Measurements from ENCODE around the gene AGAP5. TPM values are rescaled to one million over a fixed set of nuclear protein-coding genes. Genes with fewer than 3 reads are reported as not detected.

Gene AGAP5
- total RNA-seq, 4 donors from 2014 or later, result 0.72 to 7.8 (median 4.2) TPM

DNA sequence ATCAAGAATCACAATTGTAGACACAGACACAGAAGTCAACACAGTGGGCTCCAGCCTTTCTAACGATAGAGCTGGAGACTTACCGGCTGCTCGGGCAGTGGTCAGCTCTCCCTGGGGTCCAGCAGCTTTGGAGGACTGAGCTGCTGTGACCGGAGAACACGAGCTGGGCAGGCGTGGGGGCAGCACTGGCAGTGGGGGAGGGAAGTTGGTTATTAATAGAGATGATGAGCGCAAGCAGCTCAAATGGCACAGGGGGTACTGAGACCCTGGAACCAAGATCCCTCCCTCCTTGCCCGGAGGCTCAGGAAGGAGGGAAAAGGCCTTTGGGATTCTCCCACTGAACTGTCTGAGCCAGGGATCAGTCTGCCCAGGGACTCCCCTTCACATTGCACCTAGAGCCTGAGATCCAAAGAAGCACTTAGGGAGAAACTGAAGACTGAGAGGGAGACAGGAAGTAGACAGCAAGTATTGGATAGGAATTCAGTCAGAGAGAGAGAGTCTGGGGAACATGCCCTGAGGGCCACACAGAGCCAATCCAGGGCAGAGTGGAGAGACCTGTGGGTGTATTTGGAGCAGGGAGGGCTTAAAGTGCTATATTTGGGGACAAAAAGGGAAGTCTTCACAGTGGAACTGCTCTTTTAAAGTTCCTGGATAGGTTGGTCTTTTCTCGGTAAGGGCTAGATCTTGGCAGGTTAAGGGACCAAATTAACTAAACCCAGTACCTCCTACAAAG, 56.4 kb downstream of the AGAP5 start, which contains the start of gene MYOZ1:
TSS of gene MYOZ1 (minus strand) at position 147 of the 733 bp plus-strand sequence. CDS start 1,457 bp downstream, outside the sequence.
- no peaks in the 10 kb centered on the region for H3K27me3 ChIP-seq
- H3K4me1 ChIP-seq, result peaks cover 0 to 8% (median 0%) of the 10 kb centered on the region in 3 donors
- ATAC-seq, result no peak
- no peak within 1 kb of the TSS for H3K27ac ChIP-seq
- no peak within 1 kb of the TSS for H3K4me3 ChIP-seq
- TF ChIP-seq EP300 (IDR thresholded peaks at IDR 0.05) (no peak), CTCF (IDR thresholded peaks at IDR 0.05) (no peak), POLR2AphosphoS5 (IDR thresholded peaks at IDR 0.05) (no peak), POLR2A (IDR thresholded peaks at IDR 0.05) (no peak)
- 41 to 100% methylated on average over 1 to 3 of the region's 9 CpGs for WGBS, 2 donors (ENCODE audit: low coverage in 1 of 2)
- H3K9me3 ChIP-seq, result no peaks in the 10 kb centered on the region
- no peaks in the 10 kb centered on the region for H3K36me3 ChIP-seq

- no peak for TF ChIP-seq POLR2AphosphoS5 (IDR thresholded peaks at IDR 0.05)
- TF ChIP-seq POLR2A (IDR thresholded peaks at IDR 0.05), result no peak
- no peak for TF ChIP-seq EP300 (IDR thresholded peaks at IDR 0.05)
- TF ChIP-seq CTCF (IDR thresholded peaks at IDR 0.05), result no peak
- ATAC-seq, result no peak
- Histone ChIP-seq H3K4me1 (peaks cover 0 to 6% (median 0%) of the 10 kb centered on the region in 3 donors), H3K36me3 (no peaks in the 10 kb centered on the region), H3K27ac (no peak overlapping the region), H3K4me3 (no peak overlapping the region), H3K9me3 (no peaks in the 10 kb centered on the region), H3K27me3 (no peaks in the 10 kb centered on the region)
- WGBS, 2 donors (ENCODE audit: low coverage in 1 of 2), result 80 to 86% methylated on average over 2 to 3 of the region's 3 CpGs
Measured at GRCh38 chr10:73639286-73639685, 58.6 kb downstream of the AGAP5 start.

DNA sequence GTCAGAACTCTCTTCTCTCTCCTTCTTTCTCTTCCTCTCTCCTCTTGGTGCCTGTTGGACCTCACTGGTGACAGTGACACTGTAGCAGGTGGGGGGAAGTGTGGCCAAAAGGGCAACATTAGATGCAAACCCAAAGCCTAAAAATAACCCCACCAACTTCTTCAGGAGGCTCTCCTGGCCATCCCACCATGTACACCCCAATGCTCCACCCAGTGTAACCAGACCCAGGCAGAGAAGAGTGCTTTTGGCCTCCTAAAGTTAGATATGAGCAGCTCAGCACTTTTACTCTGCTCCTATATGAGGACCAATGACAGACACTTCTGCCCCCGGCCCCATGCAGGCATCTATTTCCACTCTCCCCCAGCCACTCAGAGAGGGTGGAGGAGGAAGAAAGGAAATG, 62.1 kb downstream of the AGAP5 start:
- Histone ChIP-seq H3K36me3 (no peaks in the 10 kb centered on the region), H3K4me1 (no peaks in the 10 kb centered on the region), H3K27me3 (no peaks in the 10 kb centered on the region)

GRCh38 chr10:73634421-73634820, 63.5 kb downstream of the AGAP5 start:
- Histone ChIP-seq H3K4me3 (no peak overlapping the region), H3K36me3 (no peaks in the 10 kb centered on the region), H3K27me3 (no peaks in the 10 kb centered on the region), H3K9me3 (no peaks in the 10 kb centered on the region), H3K4me1 (no peaks in the 10 kb centered on the region), H3K27ac (no peak overlapping the region)
- ATAC-seq, result no peak
- WGBS, 2 donors (ENCODE audit: low coverage in 1 of 2), result 73% methylated on average over 3 of the region's 5 CpGs; no CpG with 5 or more reads in 1 of the 2 donors
- TF ChIP-seq POLR2AphosphoS5 (IDR thresholded peaks at IDR 0.05) (no peak), EP300 (IDR thresholded peaks at IDR 0.05) (no peak), CTCF (IDR thresholded peaks at IDR 0.05) (no peak), POLR2A (IDR thresholded peaks at IDR 0.05) (no peak)

More for the DNA sequence above, 62.1 kb downstream of the AGAP5 start:
- TF ChIP-seq CTCF (IDR thresholded peaks at IDR 0.05), result no peak
- TF ChIP-seq POLR2A (IDR thresholded peaks at IDR 0.05), result no peak
- no peak for TF ChIP-seq EP300 (IDR thresholded peaks at IDR 0.05)
- TF ChIP-seq POLR2AphosphoS5 (IDR thresholded peaks at IDR 0.05), result no peak
- Histone ChIP-seq H3K4me3 (no peak overlapping the region), H3K27ac (no peak overlapping the region), H3K9me3 (no peaks in the 10 kb centered on the region)
- ATAC-seq, result no peak
- WGBS, 2 donors (ENCODE audit: low coverage in 1 of 2), result 29% methylated on average over 1 of the region's 1 CpG; no CpG with 5 or more reads in 1 of the 2 donors

DNA sequence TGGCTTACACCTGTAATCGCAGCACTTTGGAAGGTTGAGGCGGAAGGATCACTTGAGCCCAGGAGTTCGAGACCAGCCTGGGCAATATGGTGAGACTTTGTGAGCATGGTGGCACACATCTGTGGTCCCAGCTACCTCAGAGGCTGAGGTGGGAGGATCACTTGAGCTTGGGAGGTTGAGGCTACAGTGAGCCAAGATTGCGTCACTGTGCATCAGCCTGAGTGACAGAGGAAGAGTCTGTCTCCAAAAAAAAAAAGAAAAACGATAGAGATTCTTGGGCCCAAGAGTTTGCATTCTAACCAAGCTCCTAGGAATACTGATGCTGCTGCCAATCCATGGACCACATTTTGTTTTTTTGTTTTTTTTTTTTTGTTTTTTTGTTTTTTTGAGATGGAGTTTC, 68.7 kb downstream of the AGAP5 start:
- TF ChIP-seq EP300 (IDR thresholded peaks at IDR 0.05) (no peak), CTCF (IDR thresholded peaks at IDR 0.05) (no peak), POLR2AphosphoS5 (IDR thresholded peaks at IDR 0.05) (no peak), POLR2A (IDR thresholded peaks at IDR 0.05) (no peak)
- 93 to 100% methylated on average over 1 to 5 of the region's 5 CpGs for WGBS, 2 donors (ENCODE audit: low coverage in 1 of 2)
- no peaks in the 10 kb centered on the region for H3K36me3 ChIP-seq

More for the DNA sequence above, 68.7 kb downstream of the AGAP5 start:
- Histone ChIP-seq H3K27ac (no peak overlapping the region), H3K4me1 (peaks cover 0 to 18% (median 7%) of the 10 kb centered on the region in 3 donors), H3K9me3 (no peaks in the 10 kb centered on the region), H3K4me3 (no peak overlapping the region), H3K27me3 (no peaks in the 10 kb centered on the region)
- ATAC-seq, result no peak

All from gastroesophageal sphincter (tissue), 4 donors.